Upper lobe of left lung (tissue), 4 donors: Measurements from ENCODE around the gene SRC.

ENCODE experiments used
- CTCF ChIP-seq, 6 experiments: fragments of 450-650 bp in 4 of 6; fragments of 200-600 bp in 2 of 6; sonication (generic) in 2 of 6; IDR thresholded peaks; one replicate each; pipeline ENCODE4 v1.5.1; 2016 to 2019; ENCODE audit warnings: antibody characterized with exemption in 6 of 6
- EP300 ChIP-seq, 4 donors: sonication (generic); formaldehyde crosslinking; IDR thresholded peaks; one replicate each; pipeline ENCODE4 v1.5.1; 2017; ENCODE audit warnings: antibody characterized with exemption in 4 of 4, control low read depth in 2 of 4
- POLR2A ChIP-seq, 4 donors: fragments of 450-650 bp; IDR thresholded peaks; one replicate each; pipeline ENCODE4 v1.5.1; 2016 to 2017; ENCODE audit warnings: antibody characterized with exemption in 4 of 4, mild to moderate bottlenecking in 2 of 4
- POLR2AphosphoS5 ChIP-seq, 2 donors: sonication (generic); formaldehyde crosslinking; IDR thresholded peaks; one replicate each; pipeline ENCODE4 v1.5.1; 2017; ENCODE audit warnings: antibody characterized with exemption in 2 of 2

GRCh38 chr20:37381621-37382471, 35.9 kb downstream of the SRC start:
- TF ChIP-seq CTCF (IDR thresholded peaks at IDR 0.05) (no peak), EP300 (IDR thresholded peaks at IDR 0.05) (no peak), POLR2AphosphoS5 (IDR thresholded peaks at IDR 0.05) (no peak), POLR2A (IDR thresholded peaks at IDR 0.05) (no peak)
